ENCODE measurements around the gene ELK4.

The ELK4 gene

DNA sequence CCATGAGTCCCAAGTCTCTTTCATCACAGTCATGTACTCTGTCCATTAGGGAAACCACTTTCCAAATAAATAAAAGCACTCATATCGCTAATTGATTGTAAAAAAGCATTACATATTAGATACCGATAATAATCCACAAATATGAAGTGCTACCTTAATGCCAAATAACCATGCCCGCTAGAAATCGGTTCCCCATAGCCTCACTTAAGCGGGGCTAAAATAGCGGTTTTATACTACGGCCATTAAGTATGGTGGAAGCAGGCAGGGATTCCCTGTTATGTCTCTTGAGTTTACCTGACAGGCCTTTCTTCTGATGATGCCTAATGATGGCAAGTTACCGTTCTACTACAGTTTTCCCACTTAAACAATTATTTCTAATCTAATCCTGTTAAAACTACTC is 3.9 kb downstream of the ELK4 start:
- DNase-seq = no peak

DNA sequence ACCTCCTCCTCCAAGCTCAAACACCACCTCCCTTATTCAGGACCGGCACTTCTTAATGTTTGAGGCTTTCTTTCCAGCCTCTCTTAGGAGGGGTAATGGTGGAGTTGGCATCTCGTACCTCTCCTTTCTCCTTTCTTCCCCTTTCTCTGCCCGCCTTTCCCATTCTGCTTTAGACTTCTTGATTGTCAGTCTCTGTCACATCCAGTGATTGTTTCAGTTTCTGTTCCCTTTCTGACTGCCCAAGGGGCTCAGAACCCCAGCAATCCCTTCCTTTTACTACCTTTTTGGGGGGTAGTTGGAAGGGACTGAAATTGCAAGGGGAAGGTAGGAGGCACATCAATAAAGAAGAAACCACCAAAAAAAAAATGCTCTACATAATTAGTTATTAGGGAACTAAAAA is 5.6 kb downstream of the ELK4 start:
- no peak for DNase-seq

DNA sequence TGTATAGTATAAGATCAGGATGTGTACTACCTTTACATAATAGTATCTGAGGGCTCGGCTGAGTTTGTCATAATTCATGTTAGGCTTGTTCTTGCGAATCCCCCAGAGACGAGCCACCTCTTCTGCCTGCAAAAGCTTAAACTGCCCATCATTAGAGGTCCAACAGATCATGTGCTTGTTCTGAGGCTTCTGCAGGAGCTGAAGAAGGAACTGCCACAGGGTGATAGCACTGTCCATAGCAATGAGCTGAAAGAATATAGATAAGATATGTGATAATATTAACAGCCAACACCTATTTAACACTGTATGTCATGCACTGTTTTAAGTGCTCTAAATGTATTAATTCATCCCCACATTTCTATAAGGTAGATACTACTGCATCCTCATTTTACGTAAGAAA is 8.2 kb downstream of the ELK4 start:
- no peak for DNase-seq

DNA sequence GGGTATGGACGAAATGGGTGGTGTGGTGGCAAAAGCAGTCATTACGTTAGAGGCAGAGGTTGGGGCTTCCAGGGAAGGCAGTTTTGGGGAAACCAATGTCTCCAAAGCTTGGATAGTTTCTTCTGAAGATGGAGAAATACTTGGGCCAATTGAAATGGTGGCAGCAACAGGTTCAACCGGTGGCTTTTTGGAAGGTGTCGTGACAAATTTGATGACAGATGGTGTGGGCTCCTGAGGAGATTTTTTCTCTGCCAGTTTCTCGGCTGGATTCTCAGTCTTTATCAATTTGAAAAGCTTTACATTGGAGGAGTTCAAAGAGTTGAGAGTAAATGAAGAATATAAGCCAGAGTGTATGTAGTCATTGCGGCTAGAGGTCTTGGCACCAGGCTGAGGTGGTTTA is 11.5 kb downstream of the ELK4 start:
- DNase-seq = no peak

DNA sequence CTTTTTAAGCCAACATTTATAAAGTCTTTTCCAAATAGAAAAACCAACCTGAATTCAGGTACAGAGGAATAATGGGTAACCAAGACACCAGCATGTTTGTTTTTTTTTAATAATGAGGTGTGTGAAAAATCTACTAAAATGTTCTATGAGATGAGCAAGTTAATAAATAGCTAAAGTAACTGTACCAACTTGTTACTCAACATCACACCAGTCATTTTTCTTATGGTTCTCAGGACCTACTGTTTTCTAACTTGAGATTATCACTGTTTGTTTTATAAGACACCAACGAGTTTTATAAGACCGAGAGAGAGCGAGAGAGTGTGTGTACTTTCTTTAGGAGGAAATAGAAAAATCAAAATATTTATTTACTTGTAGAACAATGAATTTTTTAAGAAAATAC is 12.4 kb downstream of the ELK4 start:
- no peak for DNase-seq

- no peak for DNase-seq
These were observed 15.1 kb downstream of the ELK4 start for GRCh38 chr1:205616563-205617293.

DNA sequence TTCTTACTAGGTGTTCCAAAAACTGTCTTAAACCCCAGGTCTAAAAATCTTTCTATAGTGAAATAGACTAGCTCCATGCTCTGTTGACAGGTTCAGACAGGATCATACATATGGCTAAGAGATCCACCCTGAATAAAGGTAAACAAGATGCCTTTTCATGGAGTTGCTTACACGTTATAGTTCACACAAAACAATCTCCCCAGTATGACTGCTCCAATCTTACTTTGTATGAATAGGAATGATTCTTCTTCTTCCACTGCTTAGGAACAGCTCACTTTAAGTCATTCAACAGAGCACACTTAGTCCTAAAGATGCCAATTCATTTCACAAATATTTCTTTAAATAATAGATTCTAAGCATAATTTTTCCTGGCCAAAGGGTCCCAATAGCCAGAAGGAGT is 16.0 kb downstream of the ELK4 start:
- no peak for DNase-seq

DNA sequence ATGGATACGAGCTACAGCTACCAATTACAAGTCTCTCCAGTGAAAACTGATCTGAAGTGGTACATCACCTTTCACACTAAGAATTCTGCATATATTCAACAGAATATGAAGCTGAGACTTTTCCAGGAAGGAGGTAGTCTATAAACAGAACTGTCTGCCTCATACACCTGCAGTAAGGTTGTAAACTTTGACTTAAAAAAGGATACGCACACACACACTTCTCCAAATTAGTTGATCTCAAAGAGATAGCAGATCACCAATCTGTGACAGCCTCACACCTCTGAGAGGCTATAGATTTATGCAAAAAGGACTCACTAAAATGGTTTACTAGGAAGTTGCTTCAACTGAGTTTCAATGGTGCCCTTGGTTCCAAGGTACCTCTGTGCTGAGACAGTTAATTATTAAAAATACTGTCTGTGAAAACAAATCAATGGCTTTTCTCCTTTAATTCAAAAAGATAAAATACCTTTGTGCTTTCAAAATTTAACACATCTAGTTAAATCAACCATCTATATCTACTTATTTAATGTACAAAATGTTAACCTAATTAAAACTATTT is 17.9 kb downstream of the ELK4 start:
- no peak for DNase-seq

DNA sequence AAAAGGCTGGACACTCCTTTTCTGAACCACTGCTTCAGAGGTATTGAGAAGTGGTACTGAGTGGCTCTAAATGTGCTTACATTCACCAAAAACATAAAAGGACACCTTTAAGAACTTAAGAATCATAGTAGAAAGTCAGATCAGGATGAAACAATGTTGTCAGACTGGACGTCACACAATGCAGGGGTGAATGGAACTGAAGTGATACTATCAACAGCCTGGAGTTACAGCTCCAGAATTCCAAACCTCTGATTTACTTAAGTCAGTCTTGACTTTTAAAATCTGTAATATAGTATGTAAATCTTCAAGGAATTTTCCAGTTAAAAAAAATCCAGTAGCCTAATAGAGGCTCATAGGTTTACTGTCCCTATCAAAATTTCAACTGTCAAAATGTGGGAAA is 19.3 kb downstream of the ELK4 start:
- DNase-seq = no peak

DNA sequence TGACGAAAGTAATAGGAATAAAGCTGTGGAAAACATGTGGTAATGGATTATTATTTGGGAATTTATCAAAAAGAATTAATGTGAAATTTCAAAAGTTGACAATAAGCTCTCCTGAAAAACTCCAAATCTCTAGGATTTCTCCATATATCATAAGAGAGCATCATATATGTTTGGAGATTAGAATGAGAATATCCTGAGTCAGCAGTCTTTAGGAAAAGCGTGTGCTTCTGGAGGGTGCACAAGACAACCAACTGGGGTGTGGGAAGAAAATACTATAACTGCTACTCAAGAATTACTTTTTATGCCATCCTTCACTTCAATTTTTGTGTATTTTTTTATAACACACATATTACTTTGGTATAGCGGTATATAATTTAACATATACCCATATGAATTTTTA is 19.7 kb downstream of the ELK4 start:
- no peak for DNase-seq

DNA sequence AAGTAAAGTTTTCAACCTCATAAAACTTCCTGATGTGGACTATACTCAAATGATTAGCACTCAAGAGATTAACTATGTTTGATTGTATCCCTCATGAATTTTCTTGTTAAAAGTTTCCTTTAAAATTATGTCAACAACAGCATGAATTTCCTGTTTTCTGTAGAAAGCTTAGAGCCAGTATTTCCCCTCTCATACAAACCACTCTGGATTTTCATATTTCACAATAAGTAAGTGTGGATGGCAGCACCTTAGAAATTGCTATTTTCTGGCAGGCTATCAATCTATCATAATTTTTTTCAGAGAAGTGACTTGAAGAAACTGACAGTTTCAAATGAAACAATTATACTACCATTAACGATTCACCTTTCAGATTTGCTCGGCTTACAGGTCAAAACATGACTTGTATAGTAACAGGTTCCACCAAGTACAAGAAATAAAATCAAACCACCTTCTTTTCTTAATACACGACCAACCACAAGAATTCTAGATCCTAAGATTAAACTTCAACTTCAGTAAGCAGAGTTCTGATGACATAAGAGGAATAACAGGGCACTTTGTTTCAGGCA is 20.8 kb downstream of the ELK4 start:
- DNase-seq = no peak

DNA sequence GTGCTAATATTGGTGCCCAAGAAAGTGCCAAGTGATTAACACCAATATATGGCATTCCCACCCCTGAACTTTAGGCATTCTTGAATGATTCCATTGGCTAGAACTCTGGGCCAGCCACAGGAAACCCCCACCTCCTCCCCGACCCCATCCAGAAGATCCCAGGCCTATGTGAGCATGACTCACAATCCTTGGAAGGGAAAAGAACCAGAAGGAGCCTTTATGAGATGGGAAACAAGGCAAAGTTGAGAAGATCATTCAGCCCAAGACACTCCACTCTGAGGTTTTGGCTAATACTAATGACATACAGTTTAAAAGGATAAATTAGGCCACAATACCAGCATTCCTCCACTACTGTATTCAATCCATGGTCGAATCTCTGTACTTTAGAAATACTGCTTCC is 21.8 kb downstream of the ELK4 start:
- no peak for DNase-seq

DNA sequence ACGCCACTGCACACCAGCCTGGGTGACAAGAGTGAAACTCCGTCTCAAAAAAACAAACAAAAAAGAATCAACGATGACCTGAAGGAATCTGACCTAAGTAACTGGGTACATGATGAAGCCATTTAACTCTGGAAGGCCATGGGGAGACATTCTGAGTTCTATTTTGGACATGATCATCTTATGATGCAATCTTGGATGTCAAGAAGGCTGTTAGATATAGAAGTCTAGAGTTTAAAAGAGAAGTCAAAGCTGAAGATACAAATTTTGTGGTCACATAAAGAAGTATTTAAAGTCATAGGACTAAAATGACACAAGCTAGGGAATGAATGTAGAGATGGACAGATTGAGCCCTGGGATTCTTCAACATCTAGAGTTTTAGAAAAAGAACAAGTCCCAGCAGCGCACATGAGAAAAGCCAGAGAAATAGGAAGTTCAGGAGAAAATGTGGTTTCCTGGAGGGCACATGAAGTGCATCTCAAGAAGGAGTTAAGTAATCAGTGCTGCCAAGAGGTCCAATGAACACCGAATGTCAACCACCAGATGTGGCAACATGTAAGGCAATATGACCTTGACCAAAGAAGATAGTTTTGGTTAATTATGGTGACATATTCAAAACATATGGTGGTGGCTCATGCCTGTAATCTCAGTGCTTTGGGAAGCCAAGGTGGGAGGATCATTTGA is 26.8 kb downstream of the ELK4 start:
- DNase-seq = no peak

DNA sequence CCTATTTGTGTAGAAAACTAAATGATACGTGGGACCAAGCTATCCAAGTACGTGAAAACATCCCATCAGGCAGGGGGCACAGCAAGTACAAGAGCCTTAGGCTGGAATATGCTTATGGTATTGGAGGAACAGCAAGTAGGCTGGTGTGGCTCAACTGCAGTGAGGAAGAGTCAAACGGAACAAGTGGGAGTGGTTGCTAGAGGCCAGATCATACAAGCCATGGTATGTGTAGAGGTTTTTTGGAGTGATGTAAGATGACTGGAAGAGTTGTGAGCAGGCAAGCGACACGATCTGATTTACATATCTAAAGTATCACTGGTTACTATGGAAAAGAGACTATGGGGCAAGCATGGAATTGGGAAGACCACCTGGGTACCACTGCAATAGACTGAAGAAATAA is 27.8 kb downstream of the ELK4 start:
- DNase-seq = no peak

GRCh38 chr1:205601205-205601604 is 30.6 kb downstream of the ELK4 start:
- DNase-seq = no peak

DNA sequence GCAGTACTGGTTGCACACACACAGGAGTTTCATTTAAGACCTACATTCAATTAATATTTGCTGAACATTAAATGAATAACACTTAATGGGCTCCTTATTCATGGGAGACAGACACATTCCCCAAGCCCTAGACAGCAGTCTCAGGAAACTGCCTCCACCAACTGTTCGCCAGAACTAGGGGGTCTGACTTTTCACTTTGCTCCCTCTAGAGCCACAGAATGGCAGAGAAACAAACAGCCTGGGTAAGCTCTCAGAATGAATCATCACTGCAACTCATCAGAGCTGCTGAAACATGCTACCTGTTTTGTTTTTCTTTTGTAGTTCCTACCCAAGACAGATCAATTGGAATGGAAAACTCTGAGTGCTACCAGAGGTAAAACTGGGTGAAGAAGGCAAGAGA is 31.7 kb downstream of the ELK4 start:
- DNase-seq = no peak

GRCh38 chr1:205599669-205600042 is 32.2 kb downstream of the ELK4 start:
- DNase-seq = no peak

GRCh38 chr1:205598841-205599668 is 32.8 kb downstream of the ELK4 start:
- no peak for DNase-seq

- no peak for DNase-seq
These were observed 34.0 kb downstream of the ELK4 start for GRCh38 chr1:205597691-205598314.

- no peak for DNase-seq
These were observed 34.9 kb downstream of the ELK4 start for GRCh38 chr1:205596876-205597275.

- no peak for DNase-seq
These were observed 36.0 kb downstream of the ELK4 start for GRCh38 chr1:205595861-205596260.

- DNase-seq = no peak
These were observed 36.4 kb downstream of the ELK4 start for GRCh38 chr1:205595435-205595834.

GRCh38 chr1:205594846-205595245 is 37.0 kb downstream of the ELK4 start:
- no peak for DNase-seq

All from 8988T (cell line).